H7 (cell line): ENCODE results near the gene ESPNL. TPM values are rescaled to one million over a fixed set of nuclear protein-coding genes. Genes with fewer than 3 reads are reported as not detected.
"Not testable (repeated sequence)": the region's sequence is repeated elsewhere in the genome, so short reads cannot be mapped to it uniquely, and the experiment has no call there.

ENCODE experiments used
- DNase-seq: peaks from one replicate; pipeline ENCODE4 v3.0.0; 2012
- H3K27me3 ChIP-seq: 2 replicates; pipeline ENCODE4 v1.6.0; 2011; ENCODE audit warnings: mild to moderate bottlenecking, low read length; ENCODE audit not compliant: control insufficient read depth, insufficient read depth
- H3K36me3 ChIP-seq: replicated peaks from 2 replicates; pipeline ENCODE4 v1.5.1; 2011; ENCODE audit warnings: low read length; ENCODE audit not compliant: control insufficient read depth, insufficient read depth
- H3K4me3 ChIP-seq: 2 replicates; pipeline ENCODE4 v1.5.1; 2011; ENCODE audit warnings: low read depth, mild to moderate bottlenecking, control low read depth, low read length, moderate library complexity; ENCODE audit not compliant: insufficient read depth
- total RNA-seq: library from RNA; depleted of rRNA; stranded (reverse); fragments of >200 nt; shearing (Covaris generic); gene quantifications from 2 replicates; pipeline ENCODE4 v1.2.3, GENCODE V29; 2014

Gene ESPNL
- total RNA-seq, 1 experiment from 2014 or later, result 1.5 TPM

- peak; percentile 39 for DNase-seq
Measured at GRCh38 chr2:238113611-238114010, 13.5 kb downstream of the ESPNL start.

GRCh38 chr2:238114331-238114841 lies 14.2 kb downstream of the ESPNL start:
- Histone ChIP-seq H3K36me3 (no peaks in the 10 kb centered on the region), H3K4me3 (no peak overlapping the region), H3K27me3 (peaks cover 3% of the 10 kb centered on the region; the same call in 1 of the 2 replicates)
- DNase-seq, result no peak

More at GRCh38 chr2:238113611-238114010, 13.5 kb downstream of the ESPNL start:
- H3K4me3 ChIP-seq, result no peak overlapping the region
- no peaks in the 10 kb centered on the region for H3K36me3 ChIP-seq
- peaks cover 3% of the 10 kb centered on the region; the same call in 1 of the 2 replicates for H3K27me3 ChIP-seq

GRCh38 chr2:238114851-238115660 lies 14.9 kb downstream of the ESPNL start:
- peaks cover 3% of the 10 kb centered on the region; the same call in 1 of the 2 replicates for H3K27me3 ChIP-seq
- H3K4me3 ChIP-seq, result no peak overlapping the region
- no peak for DNase-seq
- no peaks in the 10 kb centered on the region for H3K36me3 ChIP-seq

- H3K36me3 ChIP-seq, H3K27me3 ChIP-seq, H3K4me3 ChIP-seq, DNase-seq: not testable (repeated sequence)
Measured at GRCh38 chr2:238115709-238116108, 15.6 kb downstream of the ESPNL start.

GRCh38 chr2:238116298-238117198 lies 16.4 kb downstream of the ESPNL start:
- H3K4me3 ChIP-seq, result no peak overlapping the region
- H3K36me3 ChIP-seq, result no peaks in the 10 kb centered on the region
- DNase-seq, result no peak
- H3K27me3 ChIP-seq, result peaks cover 3% of the 10 kb centered on the region; the same call in 1 of the 2 replicates

- no peaks in the 10 kb centered on the region for H3K36me3 ChIP-seq
- no peak for DNase-seq
- no peak overlapping the region for H3K4me3 ChIP-seq
- peaks cover 3% of the 10 kb centered on the region; the same call in 1 of the 2 replicates for H3K27me3 ChIP-seq
Measured at GRCh38 chr2:238117199-238118154, 17.3 kb downstream of the ESPNL start.

GRCh38 chr2:238119756-238120462 lies 19.8 kb downstream of the ESPNL start:
- no peaks in the 10 kb centered on the region for H3K36me3 ChIP-seq
- peaks cover 3% of the 10 kb centered on the region; the same call in 1 of the 2 replicates for H3K27me3 ChIP-seq
- no peak for DNase-seq
- H3K4me3 ChIP-seq, result no peak overlapping the region

GRCh38 chr2:238120463-238121298 lies 20.5 kb downstream of the ESPNL start:
- H3K36me3 ChIP-seq, result no peaks in the 10 kb centered on the region
- no peak overlapping the region for H3K4me3 ChIP-seq
- DNase-seq, result peak; percentile 86
- H3K27me3 ChIP-seq, result peaks cover 3% of the 10 kb centered on the region; the same call in 1 of the 2 replicates

- no peaks in the 10 kb centered on the region for H3K36me3 ChIP-seq
- DNase-seq, result no peak
- H3K4me3 ChIP-seq, result no peak overlapping the region
- H3K27me3 ChIP-seq, result peaks cover 3% of the 10 kb centered on the region; the same call in 1 of the 2 replicates
Measured at GRCh38 chr2:238121511-238122286, 21.6 kb downstream of the ESPNL start.

GRCh38 chr2:238122287-238123217 lies 22.4 kb downstream of the ESPNL start:
- no peak for DNase-seq
- H3K27me3 ChIP-seq, result peaks cover under 1% of the 10 kb centered on the region; the same call in 1 of the 2 replicates
- H3K36me3 ChIP-seq, result no peaks in the 10 kb centered on the region
- H3K4me3 ChIP-seq, result no peak overlapping the region

GRCh38 chr2:238123218-238123971 lies 23.3 kb downstream of the ESPNL start:
- no peak for DNase-seq
- Histone ChIP-seq H3K27me3 (no peaks in the 10 kb centered on the region), H3K36me3 (no peaks in the 10 kb centered on the region), H3K4me3 (no peak overlapping the region)
